Dermis microvascular lymphatic vessel endothelial cell (primary cell): ENCODE measurements around the gene PDSS2. TPM values are rescaled to one million over a fixed set of nuclear protein-coding genes. Genes with fewer than 3 reads are reported as not detected.
A peak's percentile ranks its signal among the peaks of the same experiment; 100 is the strongest.
"Not testable (repeated sequence)": the region's sequence is repeated elsewhere in the genome, so short reads cannot be mapped to it uniquely, and the experiment has no call there.

Experiments used
- DNase-seq, 2 donors: peaks; one replicate each; pipeline versions ENCODE4 v3.0.0 to v3.0.0-alpha.2; 2010; ENCODE audit warnings: low read depth in 2 of 2
- total RNA-seq: library from RNA; depleted of rRNA; stranded (reverse); fragments of >200 nt; gene quantifications from 2 replicates; pipeline ENCODE4 v1.2.1, GENCODE V29; 2014

The PDSS2 gene
- total RNA-seq, 1 donor from 2014 or later = 5.5 TPM

- no peak for DNase-seq
These were observed 338.1 kb downstream of the PDSS2 start for GRCh38 chr6:107121266-107121665.

- DNase-seq = no peak
These were observed 339.0 kb downstream of the PDSS2 start for GRCh38 chr6:107120404-107120803.

GRCh38 chr6:107118976-107119375, 340.4 kb downstream of the PDSS2 start:
- DNase-seq = no peak

- DNase-seq = not testable (repeated sequence)
These were observed 340.8 kb downstream of the PDSS2 start for GRCh38 chr6:107118540-107118939.

- DNase-seq = no peak
These were observed 342.4 kb downstream of the PDSS2 start for GRCh38 chr6:107116931-107117330.

- peak in 1 of 2 donors; percentile 49 for DNase-seq
These were observed 343.0 kb downstream of the PDSS2 start for GRCh38 chr6:107116328-107116892.

- peak in 1 of 2 donors; percentile 48 for DNase-seq
These were observed 343.6 kb downstream of the PDSS2 start for GRCh38 chr6:107115695-107116327.

GRCh38 chr6:107114926-107115694, 344.3 kb downstream of the PDSS2 start, which contains the start of gene BEND3:
BEND3 (minus strand) TSS chr6:107115515; CDS start chr6:107099285, 16,230 bp downstream.
- peak in 1 of 2 donors; percentile 34 for DNase-seq

GRCh38 chr6:107114213-107114925, 345.0 kb downstream of the PDSS2 start:
- DNase-seq = peak; percentile 43 to 84

- no peak for DNase-seq
These were observed 349.2 kb downstream of the PDSS2 start for GRCh38 chr6:107110200-107110599.

GRCh38 chr6:107108201-107108890, 351.0 kb downstream of the PDSS2 start:
- DNase-seq = no peak

GRCh38 chr6:107107791-107108190, 351.6 kb downstream of the PDSS2 start:
- DNase-seq = no peak

- no peak for DNase-seq
These were observed 353.2 kb downstream of the PDSS2 start for GRCh38 chr6:107106165-107106564.

- DNase-seq = peak; percentile 24 to 52
These were observed 353.8 kb downstream of the PDSS2 start for GRCh38 chr6:107105511-107106116.

- no peak for DNase-seq
These were observed 356.3 kb downstream of the PDSS2 start for GRCh38 chr6:107103082-107103481.

Other genes with a start within 250 kb of the PDSS2 start
- gene SOBP, start 30.6 kb upstream of the PDSS2 start, total RNA-seq = 0.26 and 2.5 TPM in 2 replicates